ENCODE data around the gene LRP1-AS. TPM values are rescaled to one million over a fixed set of nuclear protein-coding genes. Genes with fewer than 3 reads are reported as not detected.

Gene LRP1-AS
- polyA plus RNA-seq, 2 of the 4 experiments (the other 2 are of a cell fraction): not detected

- no peak overlapping the region for H3K4me3 ChIP-seq
- TF ChIP-seq NPAS2 (CRISPR knock-in tag; IDR thresholded peaks at IDR 0.05; ENCODE audit: borderline replicate concordance) (no peak), TFCP2L1 (CRISPR knock-in tag; IDR thresholded peaks at IDR 0.05) (no peak), POLR2AphosphoS2 (conservative IDR thresholded peaks at IDR 0.05; ENCODE audit: low read length) (no peak), EHMT2 (IDR thresholded peaks at IDR 0.05; ENCODE audit: low read depth) (no peak), E2F6 (IDR thresholded peaks at IDR 0.05; ENCODE audit: borderline replicate concordance, low read depth) (no peak), EHF (CRISPR knock-in tag; IDR thresholded peaks at IDR 0.05) (no peak), NFE2L2 (conservative IDR thresholded peaks at IDR 0.05; ENCODE audit: low read length) (no peak)
- no peak for DNase-seq (ENCODE audit: low read depth in 1 of 2, low spot score in 1 of 2)
- no peak for FAIRE-seq
- ChIA-PET CTCF (interaction anchor here (1.0 to 20.0 kb wide), 5 partner anchors 8 to 118 kb away, joined by 3 to 1152 read pairs (median 4); no protein-coding TSS in a partner anchor), POLR2A (no interaction called here)
- peaks cover 1% of the 10 kb centered on the region; the same call in 1 of the 3 replicates for H3K9me3 ChIP-seq
- H3K4me2 ChIP-seq: no peak overlapping the region
- 50% methylated on average over 1 of the region's 1 CpG for WGBS (ENCODE audit: missing lambda C conversion rate)
- H3K27ac ChIP-seq: peak overlapping the region in 1 of 2 experiments; percentile 24; a peak in 1 of 6 replicates
- peak; percentile 24 to 41; a peak in 3 of 6 replicates for ATAC-seq
- no peaks in the 10 kb centered on the region for H3K4me1 ChIP-seq
Observed at GRCh38 chr12:57118711-57119271, 28.6 kb downstream of the LRP1-AS start.

- H3K4me1 ChIP-seq: peaks cover 8% of the 10 kb centered on the region
- FAIRE-seq: no peak
- no peak overlapping the region for H3K4me2 ChIP-seq
- CTCF ChIA-PET: interaction anchor here (0.5 to 20.0 kb wide), 10 partner anchors 8 to 109 kb away, joined by 3 to 1152 read pairs (median 4); no protein-coding TSS in a partner anchor
- TF ChIP-seq SREBF2 (IDR thresholded peaks at IDR 0.05): no peak
- TF ChIP-seq FOXS1 (CRISPR knock-in tag; IDR thresholded peaks at IDR 0.05): no peak
- TF ChIP-seq FOSB (CRISPR knock-in tag; IDR thresholded peaks at IDR 0.05): no peak
- TF ChIP-seq FOSL2 (IDR thresholded peaks at IDR 0.05): no peak
- TF ChIP-seq FOSL2 (CRISPR knock-in tag; IDR thresholded peaks at IDR 0.05): no peak
- TF ChIP-seq HOXA7 (CRISPR knock-in tag; IDR thresholded peaks at IDR 0.05): no peak
- no peak for TF ChIP-seq RARB (CRISPR knock-in tag; IDR thresholded peaks at IDR 0.05)
- TF ChIP-seq POLR2A (IDR thresholded peaks at IDR 0.05; ENCODE audit: low read length): no peak
- no peak for TF ChIP-seq SMC3 (IDR thresholded peaks at IDR 0.05)
- TF ChIP-seq CHD2 (IDR thresholded peaks at IDR 0.05; ENCODE audit: low read length, partially characterized antibody): no peak
- TF ChIP-seq REST (IDR thresholded peaks at IDR 0.05): no peak
- no peak for TF ChIP-seq HMGXB4 (CRISPR knock-in tag; IDR thresholded peaks at IDR 0.05; ENCODE audit: borderline replicate concordance)
- TF ChIP-seq MAZ (IDR thresholded peaks at IDR 0.05; ENCODE audit: borderline replicate concordance, low read depth, low read length): no peak
- TF ChIP-seq MAFK (IDR thresholded peaks at IDR 0.05; ENCODE audit: partially characterized antibody): no peak
- no peak for TF ChIP-seq CHD4 (IDR thresholded peaks at IDR 0.05; ENCODE audit: borderline replicate concordance)
- no peak for TF ChIP-seq NFE2L2 (conservative IDR thresholded peaks at IDR 0.05; ENCODE audit: low read length)
- TF ChIP-seq MAX (IDR thresholded peaks at IDR 0.05): no peak
- no peak for TF ChIP-seq BHLHE40 (IDR thresholded peaks at IDR 0.05; ENCODE audit: low read depth, low read length)
- no peak for TF ChIP-seq EHMT2 (IDR thresholded peaks at IDR 0.05; ENCODE audit: low read depth)
- TF ChIP-seq CBX8 (IDR thresholded peaks at IDR 0.05): no peak
- no peak overlapping the region for H3K4me3 ChIP-seq
- WGBS (ENCODE audit: missing lambda C conversion rate): 75% methylated on average over 5 of the region's 5 CpGs
- DNase-seq (ENCODE audit: low read depth in 1 of 2, low spot score in 1 of 2): no peak
- no peaks in the 10 kb centered on the region for H3K9me3 ChIP-seq
- ATAC-seq: no peak
- no peak overlapping the region for H3K27ac ChIP-seq
- POLR2A ChIA-PET: interaction anchor here (0.8 kb wide), 1 partner anchor 11 kb away, joined by 4 read pairs; no protein-coding TSS in a partner anchor
Observed at GRCh38 chr12:57116580-57117281, 30.7 kb downstream of the LRP1-AS start.
